ENCODE results near the gene MRO. TPM values are rescaled to one million over a fixed set of nuclear protein-coding genes. Genes with fewer than 3 reads are reported as not detected.
"Not testable (repeated sequence)": the region's sequence is repeated elsewhere in the genome, so short reads cannot be mapped to it uniquely, and the experiment has no call there.

Gene MRO
- total and polyA plus RNA-seq, 5 donors, result 5.2 to 8.7 (median 7.2) TPM

- DNase-seq (no peak), ATAC-seq (no peak)
- Histone ChIP-seq H3K4me3 (ENCODE audit: low read length) (no peak overlapping the region), H3K27me3 (ENCODE audit: control insufficient read depth, insufficient read depth) (no peaks in the 10 kb centered on the region), H3K9me3 (ENCODE audit: control insufficient read depth, low read length) (no peaks in the 10 kb centered on the region), H3K4me1 (ENCODE audit: control insufficient read depth, insufficient read depth, low read length) (peaks cover 3% of the 10 kb centered on the region), H3K27ac (ENCODE audit: low read length) (no peak overlapping the region)
- 47% methylated on average over 2 of the region's 2 CpGs for WGBS
- intact Hi-C loops (cut with DNase I), result no loop called here
Observed at GRCh38 chr18:50836521-50836957, 16.7 kb upstream of the MRO start.

- H3K9me3 ChIP-seq (ENCODE audit: control insufficient read depth, low read length); ATAC-seq; intact Hi-C loops (cut with DNase I); H3K4me3 ChIP-seq (ENCODE audit: low read length); DNase-seq; H3K27ac ChIP-seq (ENCODE audit: low read length); H3K4me1 ChIP-seq (ENCODE audit: control insufficient read depth, insufficient read depth, low read length); H3K27me3 ChIP-seq (ENCODE audit: control insufficient read depth, insufficient read depth): not testable (repeated sequence)
- 92% methylated on average over 7 of the region's 7 CpGs for WGBS
Observed at GRCh38 chr18:50833496-50833895, 13.7 kb upstream of the MRO start.

GRCh38 chr18:50832754-50833153, 12.9 kb upstream of the MRO start:
- WGBS, result 90% methylated on average over 2 of the region's 2 CpGs

GRCh38 chr18:50830544-50830943, 10.7 kb upstream of the MRO start:
- peak; percentile 37 to 68 for ATAC-seq
- H3K27me3 ChIP-seq (ENCODE audit: control insufficient read depth, insufficient read depth), result no peaks in the 10 kb centered on the region
- H3K4me3 ChIP-seq (ENCODE audit: low read length), result no peak overlapping the region
- 81% methylated on average over 5 of the region's 5 CpGs for WGBS
- no peak for DNase-seq
- no peaks in the 10 kb centered on the region for H3K9me3 ChIP-seq (ENCODE audit: control insufficient read depth, low read length)
- intact Hi-C loops (cut with DNase I), result no loop called here
- H3K27ac ChIP-seq (ENCODE audit: low read length), result no peak overlapping the region
- no peaks in the 10 kb centered on the region for H3K4me1 ChIP-seq (ENCODE audit: control insufficient read depth, insufficient read depth, low read length)

More at GRCh38 chr18:50832754-50833153, 12.9 kb upstream of the MRO start:
- no peak for ATAC-seq
- DNase-seq, result no peak
- Histone ChIP-seq H3K27ac (ENCODE audit: low read length) (no peak overlapping the region), H3K9me3 (ENCODE audit: control insufficient read depth, low read length) (no peaks in the 10 kb centered on the region), H3K4me3 (ENCODE audit: low read length) (no peak overlapping the region), H3K4me1 (ENCODE audit: control insufficient read depth, insufficient read depth, low read length) (no peaks in the 10 kb centered on the region), H3K27me3 (ENCODE audit: control insufficient read depth, insufficient read depth) (no peaks in the 10 kb centered on the region)
- intact Hi-C loops (cut with DNase I), result no loop called here

- DNase-seq (no peak), ATAC-seq (no peak)
- WGBS, result 84% methylated on average over 5 of the region's 5 CpGs
- H3K27ac ChIP-seq (ENCODE audit: low read length), result no peak overlapping the region
- no peaks in the 10 kb centered on the region for H3K4me1 ChIP-seq (ENCODE audit: control insufficient read depth, insufficient read depth, low read length)
- no peak overlapping the region for H3K4me3 ChIP-seq (ENCODE audit: low read length)
- H3K9me3 ChIP-seq (ENCODE audit: control insufficient read depth, low read length), result no peaks in the 10 kb centered on the region
- intact Hi-C loops (cut with DNase I), result loop anchor here in 1 of 4 donors (10.0 kb wide), 1 partner anchor 205 kb away; the partner anchor contains the start of gene SMAD4
- no peaks in the 10 kb centered on the region for H3K27me3 ChIP-seq (ENCODE audit: control insufficient read depth, insufficient read depth)
Observed at GRCh38 chr18:50829644-50830043, 9.8 kb upstream of the MRO start.

GRCh38 chr18:50826027-50826426, 6.2 kb upstream of the MRO start:
- no peak overlapping the region for H3K27ac ChIP-seq (ENCODE audit: low read length)
- no peaks in the 10 kb centered on the region for H3K4me1 ChIP-seq (ENCODE audit: control insufficient read depth, insufficient read depth, low read length)
- H3K4me3 ChIP-seq (ENCODE audit: low read length), result no peak overlapping the region
- intact Hi-C loops (cut with DNase I), result loop anchor here in 1 of 4 donors (10.0 kb wide), 1 partner anchor 209 kb away; the partner anchor contains the start of gene SMAD4
- WGBS, result 89% methylated on average over 5 of the region's 5 CpGs
- H3K9me3 ChIP-seq (ENCODE audit: control insufficient read depth, low read length), result no peaks in the 10 kb centered on the region
- DNase-seq (no peak), ATAC-seq (no peak)
- no peaks in the 10 kb centered on the region for H3K27me3 ChIP-seq (ENCODE audit: control insufficient read depth, insufficient read depth)

- Histone ChIP-seq H3K9me3 (ENCODE audit: control insufficient read depth, low read length) (no peaks in the 10 kb centered on the region), H3K27ac (ENCODE audit: low read length) (no peak overlapping the region), H3K4me3 (ENCODE audit: low read length) (no peak overlapping the region), H3K27me3 (ENCODE audit: control insufficient read depth, insufficient read depth) (no peaks in the 10 kb centered on the region), H3K4me1 (ENCODE audit: control insufficient read depth, insufficient read depth, low read length) (no peaks in the 10 kb centered on the region)
- no peak for DNase-seq
- ATAC-seq, result no peak
- intact Hi-C loops (cut with DNase I), result loop anchor here in 1 of 4 donors (10.0 kb wide), 1 partner anchor 209 kb away; the partner anchor contains the start of gene SMAD4
- WGBS, result 82% methylated on average over 2 of the region's 2 CpGs
Observed at GRCh38 chr18:50825621-50826020, 5.8 kb upstream of the MRO start.

- 89% methylated on average over 10 of the region's 10 CpGs for WGBS
- H3K27me3 ChIP-seq (ENCODE audit: control insufficient read depth, insufficient read depth), result no peaks in the 10 kb centered on the region
- ATAC-seq (no peak), DNase-seq (no peak)
- H3K4me1 ChIP-seq (ENCODE audit: control insufficient read depth, insufficient read depth, low read length), result no peaks in the 10 kb centered on the region
- no peak overlapping the region for H3K4me3 ChIP-seq (ENCODE audit: low read length)
- H3K27ac ChIP-seq (ENCODE audit: low read length), result no peak overlapping the region
- intact Hi-C loops (cut with DNase I), result loop anchor here in 3 of 4 donors (5.0 to 10.0 kb wide), 3 partner anchors 45 to 230 kb away; partner anchors contain the start of gene SMAD4 (in 1 of the 3)
- no peaks in the 10 kb centered on the region for H3K9me3 ChIP-seq (ENCODE audit: control insufficient read depth, low read length)
Observed at GRCh38 chr18:50822756-50823155, 2.9 kb upstream of the MRO start.

GRCh38 chr18:50820901-50821520, 1.2 kb upstream of the MRO start:
- H3K27ac ChIP-seq (ENCODE audit: low read length), result peak overlapping the region; percentile 66
- H3K4me3 ChIP-seq (ENCODE audit: low read length), result no peak overlapping the region
- 71% methylated on average over 5 of the region's 5 CpGs for WGBS
- no peaks in the 10 kb centered on the region for H3K27me3 ChIP-seq (ENCODE audit: control insufficient read depth, insufficient read depth)
- ATAC-seq (no peak), DNase-seq (no peak)
- intact Hi-C loops (cut with DNase I), result loop anchor here in 3 of 4 donors (5.0 to 10.0 kb wide), 3 partner anchors 46 to 231 kb away; partner anchors contain the start of gene SMAD4 (in 1 of the 3)
- H3K4me1 ChIP-seq (ENCODE audit: control insufficient read depth, insufficient read depth, low read length), result no peaks in the 10 kb centered on the region
- no peaks in the 10 kb centered on the region for H3K9me3 ChIP-seq (ENCODE audit: control insufficient read depth, low read length)

GRCh38 chr18:50819027-50819727, 639 bp downstream of the MRO start:
- ATAC-seq (peak; percentile 57 to 66), DNase-seq (peak in 2 of 3 donors; percentile 61 to 68)
- no peaks in the 10 kb centered on the region for H3K9me3 ChIP-seq (ENCODE audit: control insufficient read depth, low read length)
- peak overlapping the region; percentile 24 for H3K4me3 ChIP-seq (ENCODE audit: low read length)
- intact Hi-C loops (cut with DNase I), result no loop called here
- H3K4me1 ChIP-seq (ENCODE audit: control insufficient read depth, insufficient read depth, low read length), result no peaks in the 10 kb centered on the region
- 12% methylated on average over 16 of the region's 16 CpGs for WGBS
- no peaks in the 10 kb centered on the region for H3K27me3 ChIP-seq (ENCODE audit: control insufficient read depth, insufficient read depth)
- H3K27ac ChIP-seq (ENCODE audit: low read length), result peak overlapping the region; percentile 6
